ENCODE measurements around the gene SNX8.

- TF ChIP-seq CTCF (IDR thresholded peaks at IDR 0.05; ENCODE audit: extremely low read depth in 1 of 2, insufficient read depth in 1 of 2, low read depth in 1 of 2, low read length in 2 of 2) (no peak), POLR2AphosphoS5 (IDR thresholded peaks at IDR 0.05; ENCODE audit: insufficient read depth, low read depth, low read length) (no peak), POLR2A (IDR thresholded peaks at IDR 0.05; ENCODE audit: low read depth, low read length) (no peak), EZH2 (IDR thresholded peaks at IDR 0.05; ENCODE audit: borderline replicate concordance, low read depth, low read length, severe bottlenecking) (no peak), GATA2 (IDR thresholded peaks at IDR 0.05; ENCODE audit: insufficient read depth, insufficient read length, low read depth, low read length) (no peak), MAX (IDR thresholded peaks at IDR 0.05; ENCODE audit: insufficient read depth, insufficient read length) (no peak)
Observed at GRCh38 chr7:2321020-2321419, 6.8 kb upstream of the SNX8 start.

All from endothelial cell of umbilical vein (primary cell).